Vagina (tissue), 2 donors: ENCODE results near the gene WDR83. TPM values are rescaled to one million over a fixed set of nuclear protein-coding genes. Genes with fewer than 3 reads are reported as not detected.

Source experiments
- DNase-seq, 2 donors: peaks; one replicate each; pipeline ENCODE4 v3.0.0-alpha.2; 2017; ENCODE audit errors: extremely low spot score in 2 of 2
- H3K27ac ChIP-seq: fragments of 200-600 bp; sonication (generic); one replicate; pipeline ENCODE4 v1.5.1; 2019
- H3K27me3 ChIP-seq: fragments of 200-600 bp; sonication (generic); one replicate; pipeline ENCODE4 v1.5.1; 2019
- H3K36me3 ChIP-seq, 2 donors: fragments of 200-600 bp; sonication (generic); one replicate each; pipeline ENCODE4 v1.5.1; 2017 to 2019
- H3K4me1 ChIP-seq: fragments of 200-600 bp; sonication (generic); one replicate; pipeline ENCODE4 v1.5.1; 2019
- H3K4me3 ChIP-seq, 2 donors: fragments of 200-600 bp; sonication (generic); 1 replicate in 1 of 2; 2 replicates in 1 of 2; pipeline ENCODE4 v1.5.1; 2016 to 2019
- H3K9me3 ChIP-seq: fragments of 200-600 bp; sonication (generic); one replicate; pipeline ENCODE4 v1.5.1; 2019
- POLR2A ChIP-seq, 2 donors: fragments of 450-650 bp; IDR thresholded peaks; one replicate each; pipeline ENCODE4 v1.6.1; 2017; ENCODE audit warnings: antibody characterized with exemption in 2 of 2, mild to moderate bottlenecking in 2 of 2, moderate library complexity in 2 of 2
- POLR2AphosphoS5 ChIP-seq, 2 donors: sonication (generic); formaldehyde crosslinking; IDR thresholded peaks; one replicate each; pipeline ENCODE4 v1.9.0; 2017; ENCODE audit warnings: antibody characterized with exemption in 2 of 2, mild to moderate bottlenecking in 2 of 2, low read depth in 1 of 2; ENCODE audit not compliant: insufficient read depth in 1 of 2
- intact Hi-C: fragments of 100-400 bp; cut with DNase I; formaldehyde crosslinking; loops from one replicate; pipeline ENCODE4 v1.15.1; 2023
- total RNA-seq: library from RNA; depleted of rRNA; stranded (reverse); fragments of >200 nt; gene quantifications from one replicate; pipeline ENCODE4 v1.2.3, GENCODE V29; 2016
- TF ChIP-seq, protein P1 (sequence below), 3 experiments: fragments of 450-650 bp in 2 of 3; fragments of 200-600 bp in 1 of 3; sonication (generic) in 1 of 3; IDR thresholded peaks; one replicate each; pipeline ENCODE4 v1.5.1; 2017 to 2019; ENCODE audit warnings: antibody characterized with exemption in 3 of 3, mild to moderate bottlenecking in 2 of 3, moderate library complexity in 2 of 3

WDR83 gene
- total RNA-seq, 1 donor from 2014 or later, result 8.3 TPM

DNA sequence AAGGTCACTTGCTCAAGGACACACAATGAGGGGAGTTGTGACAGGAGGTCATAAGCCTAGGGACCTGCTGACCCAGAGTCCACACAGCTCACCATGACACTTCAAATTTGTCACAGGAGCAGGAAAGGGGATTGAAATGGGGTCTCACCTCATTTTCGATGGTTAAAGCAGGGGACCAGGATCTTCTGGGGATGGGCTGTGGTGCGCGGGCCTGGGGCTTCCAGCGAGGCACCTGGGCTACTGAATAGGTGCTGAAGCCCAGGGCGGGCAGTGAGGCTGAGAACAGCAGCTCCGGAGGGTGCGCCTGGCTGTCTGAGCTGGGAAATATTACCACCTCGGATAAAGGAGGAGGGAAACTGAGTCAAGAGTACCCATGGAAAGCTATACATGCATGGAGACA is 11.1 kb upstream of the WDR83 start:
- no peak overlapping the region for H3K27ac ChIP-seq
- H3K4me1 ChIP-seq, result no peaks in the 10 kb centered on the region
- H3K36me3 ChIP-seq, result peaks cover 0 to 22% of the 10 kb centered on the region in 2 donors
- no peaks in the 10 kb centered on the region for H3K27me3 ChIP-seq
- H3K4me3 ChIP-seq, result no peak overlapping the region
- no peak for DNase-seq
- intact Hi-C loops, result no loop called here
- no peaks in the 10 kb centered on the region for H3K9me3 ChIP-seq
- TF ChIP-seq, protein P1, sequence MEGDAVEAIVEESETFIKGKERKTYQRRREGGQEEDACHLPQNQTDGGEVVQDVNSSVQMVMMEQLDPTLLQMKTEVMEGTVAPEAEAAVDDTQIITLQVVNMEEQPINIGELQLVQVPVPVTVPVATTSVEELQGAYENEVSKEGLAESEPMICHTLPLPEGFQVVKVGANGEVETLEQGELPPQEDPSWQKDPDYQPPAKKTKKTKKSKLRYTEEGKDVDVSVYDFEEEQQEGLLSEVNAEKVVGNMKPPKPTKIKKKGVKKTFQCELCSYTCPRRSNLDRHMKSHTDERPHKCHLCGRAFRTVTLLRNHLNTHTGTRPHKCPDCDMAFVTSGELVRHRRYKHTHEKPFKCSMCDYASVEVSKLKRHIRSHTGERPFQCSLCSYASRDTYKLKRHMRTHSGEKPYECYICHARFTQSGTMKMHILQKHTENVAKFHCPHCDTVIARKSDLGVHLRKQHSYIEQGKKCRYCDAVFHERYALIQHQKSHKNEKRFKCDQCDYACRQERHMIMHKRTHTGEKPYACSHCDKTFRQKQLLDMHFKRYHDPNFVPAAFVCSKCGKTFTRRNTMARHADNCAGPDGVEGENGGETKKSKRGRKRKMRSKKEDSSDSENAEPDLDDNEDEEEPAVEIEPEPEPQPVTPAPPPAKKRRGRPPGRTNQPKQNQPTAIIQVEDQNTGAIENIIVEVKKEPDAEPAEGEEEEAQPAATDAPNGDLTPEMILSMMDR (IDR thresholded peaks at IDR 0.05), result no peak

- Histone ChIP-seq H3K27ac (no peak overlapping the region), H3K27me3 (no peaks in the 10 kb centered on the region), H3K36me3 (peaks cover 0 to 34% of the 10 kb centered on the region in 2 donors), H3K4me1 (no peaks in the 10 kb centered on the region), H3K4me3 (no peak overlapping the region), H3K9me3 (no peaks in the 10 kb centered on the region)
- TF ChIP-seq POLR2AphosphoS5 (IDR thresholded peaks at IDR 0.05; ENCODE audit: insufficient read depth in 1 of 2, low read depth in 1 of 2), result no peak
- TF ChIP-seq, protein P1 (IDR thresholded peaks at IDR 0.05), result no peak
- no peak for TF ChIP-seq POLR2A (IDR thresholded peaks at IDR 0.05)
- DNase-seq, result no peak
- intact Hi-C loops, result no loop called here
Observed at GRCh38 chr19:12656899-12657571, 9.6 kb upstream of the WDR83 start.

- TF ChIP-seq, protein P1 (IDR thresholded peaks at IDR 0.05), result no peak
- no peak for TF ChIP-seq POLR2A (IDR thresholded peaks at IDR 0.05)
- TF ChIP-seq POLR2AphosphoS5 (IDR thresholded peaks at IDR 0.05; ENCODE audit: insufficient read depth in 1 of 2, low read depth in 1 of 2), result no peak
- H3K4me3 ChIP-seq, result no peak overlapping the region
- H3K9me3 ChIP-seq, result no peaks in the 10 kb centered on the region
- no peaks in the 10 kb centered on the region for H3K27me3 ChIP-seq
- no peaks in the 10 kb centered on the region for H3K4me1 ChIP-seq
- peaks cover 0 to 44% of the 10 kb centered on the region in 2 donors for H3K36me3 ChIP-seq
- DNase-seq, result no peak
- H3K27ac ChIP-seq, result no peak overlapping the region
- intact Hi-C loops, result no loop called here
Observed at GRCh38 chr19:12657966-12658365, 8.6 kb upstream of the WDR83 start.

GRCh38 chr19:12660980-12661379 is 5.6 kb upstream of the WDR83 start:
- intact Hi-C loops, result loop anchor here (10.0 kb wide), 1 partner anchor 46 kb away; the partner anchor contains the start of genes ZNF490 and ZNF791
- Histone ChIP-seq H3K27me3 (no peaks in the 10 kb centered on the region), H3K27ac (no peak overlapping the region), H3K4me3 (no peak overlapping the region), H3K36me3 (peaks cover 0 to 42% of the 10 kb centered on the region in 2 donors), H3K9me3 (no peaks in the 10 kb centered on the region), H3K4me1 (peaks cover 7% of the 10 kb centered on the region)
- DNase-seq, result no peak
- TF ChIP-seq, protein P1 (IDR thresholded peaks at IDR 0.05), result no peak
- TF ChIP-seq POLR2A (IDR thresholded peaks at IDR 0.05), result no peak
- no peak for TF ChIP-seq POLR2AphosphoS5 (IDR thresholded peaks at IDR 0.05; ENCODE audit: insufficient read depth in 1 of 2, low read depth in 1 of 2)
